OCI-LY1 (cell line): ENCODE results near the gene MRTFB.

ENCODE experiments used
- H2AFZ ChIP-seq: fragments of 200-600 bp; sonication (generic), shearing (Covaris generic); 2 replicates; pipeline ENCODE4 v1.6.0; 2014; ENCODE audit warnings: antibody characterized with exemption, mild to moderate bottlenecking, low read length
- H3F3A ChIP-seq: fragments of 200-600 bp; sonication (generic), shearing (Covaris generic); 2 replicates; pipeline ENCODE4 v1.6.0; 2014; ENCODE audit warnings: mild to moderate bottlenecking, antibody characterized with exemption, low read length, moderate library complexity; ENCODE audit not compliant: insufficient read depth
- H3K27ac ChIP-seq: fragments of 200-600 bp; sonication (generic); 2 replicates; pipeline ENCODE4 v1.5.1; 2014; ENCODE audit warnings: low read length, mixed run types, mild to moderate bottlenecking, low read depth; ENCODE audit not compliant: poor library complexity, severe bottlenecking
- H3K27me3 ChIP-seq: fragments of 200-600 bp; sonication (generic); 2 replicates; pipeline ENCODE4 v1.6.0; 2014; ENCODE audit warnings: antibody characterized with exemption, mild to moderate bottlenecking, low read length, moderate library complexity; ENCODE audit not compliant: insufficient read depth
- H3K36me3 ChIP-seq: fragments of 200-600 bp; sonication (generic); 2 replicates; pipeline ENCODE4 v1.6.1; 2014; ENCODE audit warnings: mild to moderate bottlenecking, antibody characterized with exemption, low read length, moderate library complexity, mixed read lengths; ENCODE audit not compliant: insufficient read depth
- H3K4me1 ChIP-seq: fragments of 200-600 bp; sonication (generic); 2 replicates; pipeline ENCODE4 v1.5.1; 2014; ENCODE audit warnings: mild to moderate bottlenecking, low read length, moderate library complexity; ENCODE audit not compliant: insufficient read depth, severe bottlenecking
- H3K4me2 ChIP-seq: fragments of 200-600 bp; sonication (generic), shearing (Covaris generic); 2 replicates; pipeline ENCODE4 v1.6.1; 2014; ENCODE audit warnings: low read length
- H3K4me3 ChIP-seq: fragments of 200-600 bp; sonication (generic); 2 replicates; pipeline ENCODE4 v1.5.1; 2014; ENCODE audit warnings: low read length, low read depth, mild to moderate bottlenecking, mixed read lengths; ENCODE audit not compliant: poor library complexity, severe bottlenecking
- H3K79me2 ChIP-seq: fragments of 200-600 bp; shearing (Covaris generic); 2 replicates; pipeline ENCODE4 v1.6.1; 2016; ENCODE audit warnings: mixed run types, low read length, mixed read lengths; ENCODE audit not compliant: insufficient read depth
- H3K9ac ChIP-seq: fragments of 200-600 bp; sonication (generic), shearing (Covaris generic); 2 replicates; pipeline ENCODE4 v1.6.1; 2014; ENCODE audit warnings: mild to moderate bottlenecking, low read length, mixed read lengths
- H3K9me2 ChIP-seq: fragments of 200-600 bp; sonication (generic), shearing (Covaris generic); 2 replicates; pipeline ENCODE4 v1.6.1; 2014; ENCODE audit warnings: low read depth, mild to moderate bottlenecking, low read length, mixed read lengths
- H3K9me3 ChIP-seq: fragments of 200-600 bp; shearing (Covaris generic); 2 replicates; pipeline ENCODE4 v1.6.1; 2014; ENCODE audit warnings: low read length, mixed read lengths
- H4K20me1 ChIP-seq: fragments of 200-600 bp; sonication (generic), shearing (Covaris generic); 2 replicates; pipeline ENCODE4 v1.6.0; 2016; ENCODE audit warnings: mild to moderate bottlenecking, low read length; ENCODE audit not compliant: insufficient read depth
- EZH2 ChIP-seq: fragments of 200-600 bp; sonication (generic), shearing (Covaris generic); IDR thresholded peaks from 2 replicates; pipeline ENCODE4 v1.8.0; 2017; ENCODE audit warnings: borderline replicate concordance, mixed run types, mild to moderate bottlenecking, antibody characterized with exemption, low read length, moderate library complexity, mixed read lengths
- TF ChIP-seq, protein P1 (sequence below): fragments of 200-600 bp; sonication (generic), shearing (Covaris generic); IDR thresholded peaks from 2 replicates; pipeline ENCODE4 v1.5.1; 2017; ENCODE audit warnings: mild to moderate bottlenecking, antibody characterized with exemption, low read length, moderate library complexity, mixed read lengths

The MRTFB gene

DNA sequence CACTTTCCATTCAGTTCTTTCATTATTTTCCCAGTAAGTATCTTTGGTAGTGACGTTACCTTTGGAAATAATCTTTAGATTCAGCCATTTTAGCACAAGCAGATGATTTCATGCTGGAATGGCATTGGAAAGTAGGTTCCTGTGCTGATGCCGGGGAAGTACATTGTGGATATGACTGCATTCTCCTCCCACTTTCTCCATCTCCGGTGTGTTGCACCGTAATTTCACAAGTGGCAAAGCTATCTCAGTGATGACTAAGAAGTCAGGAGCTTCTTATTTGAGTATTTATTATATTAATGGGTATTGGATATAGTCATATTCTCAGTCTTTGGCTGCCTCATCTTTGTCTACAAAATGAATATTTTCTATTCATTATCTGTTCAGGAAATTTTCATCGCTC, 69.8 kb downstream of the MRTFB start:
- no peak for TF ChIP-seq EZH2
- TF ChIP-seq, protein P1, sequence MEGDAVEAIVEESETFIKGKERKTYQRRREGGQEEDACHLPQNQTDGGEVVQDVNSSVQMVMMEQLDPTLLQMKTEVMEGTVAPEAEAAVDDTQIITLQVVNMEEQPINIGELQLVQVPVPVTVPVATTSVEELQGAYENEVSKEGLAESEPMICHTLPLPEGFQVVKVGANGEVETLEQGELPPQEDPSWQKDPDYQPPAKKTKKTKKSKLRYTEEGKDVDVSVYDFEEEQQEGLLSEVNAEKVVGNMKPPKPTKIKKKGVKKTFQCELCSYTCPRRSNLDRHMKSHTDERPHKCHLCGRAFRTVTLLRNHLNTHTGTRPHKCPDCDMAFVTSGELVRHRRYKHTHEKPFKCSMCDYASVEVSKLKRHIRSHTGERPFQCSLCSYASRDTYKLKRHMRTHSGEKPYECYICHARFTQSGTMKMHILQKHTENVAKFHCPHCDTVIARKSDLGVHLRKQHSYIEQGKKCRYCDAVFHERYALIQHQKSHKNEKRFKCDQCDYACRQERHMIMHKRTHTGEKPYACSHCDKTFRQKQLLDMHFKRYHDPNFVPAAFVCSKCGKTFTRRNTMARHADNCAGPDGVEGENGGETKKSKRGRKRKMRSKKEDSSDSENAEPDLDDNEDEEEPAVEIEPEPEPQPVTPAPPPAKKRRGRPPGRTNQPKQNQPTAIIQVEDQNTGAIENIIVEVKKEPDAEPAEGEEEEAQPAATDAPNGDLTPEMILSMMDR: no peak
- no peak overlapping the region for H3K27ac ChIP-seq
- H3K27me3 ChIP-seq: no peaks in the 10 kb centered on the region
- 0 out of 2 replicates have a peak, but pooled peaks cover 2% of the 10 kb centered on the region for H3K79me2 ChIP-seq
- no peaks in the 10 kb centered on the region for H3F3A ChIP-seq
- no peak overlapping the region for H3K9ac ChIP-seq
- no peak overlapping the region for H3K4me2 ChIP-seq
- H3K9me3 ChIP-seq: 0 out of 2 replicates have a peak, but pooled peaks cover 8% of the 10 kb centered on the region
- H2AFZ ChIP-seq: no peak overlapping the region
- H3K36me3 ChIP-seq: peaks cover 24% of the 10 kb centered on the region
- H3K4me3 ChIP-seq: no peak overlapping the region
- no peaks in the 10 kb centered on the region for H3K4me1 ChIP-seq
- no peaks in the 10 kb centered on the region for H4K20me1 ChIP-seq
- no peaks in the 10 kb centered on the region for H3K9me2 ChIP-seq

DNA sequence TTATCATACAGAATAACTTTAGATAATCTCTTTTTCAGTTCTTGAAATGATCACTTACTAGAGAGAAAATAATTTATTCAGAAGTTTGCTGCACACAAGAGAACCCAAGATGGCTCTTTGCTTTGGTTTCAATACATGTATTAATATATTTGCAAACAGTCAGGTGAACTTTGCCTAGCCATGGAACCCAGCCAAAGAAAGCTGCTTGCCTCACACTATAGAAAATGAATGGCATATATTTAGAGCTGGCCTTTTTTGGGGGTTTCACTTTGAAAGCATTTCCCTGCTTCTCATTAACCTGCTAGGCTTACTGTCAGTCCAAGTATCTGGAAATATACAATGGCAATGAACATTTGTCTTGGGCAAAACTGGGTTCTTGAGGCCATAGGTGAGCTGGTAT, 75.3 kb downstream of the MRTFB start:
- TF ChIP-seq EZH2: no peak
- TF ChIP-seq, protein P1: no peak
- Histone ChIP-seq H3K9ac (no peak overlapping the region), H4K20me1 (no peaks in the 10 kb centered on the region), H3K36me3 (0 out of 2 replicates have a peak, but pooled peaks cover under 1% of the 10 kb centered on the region), H3K4me2 (no peak overlapping the region), H3K9me2 (no peaks in the 10 kb centered on the region), H3K9me3 (no peaks in the 10 kb centered on the region), H3K27ac (no peak overlapping the region), H3K4me3 (no peak overlapping the region), H3F3A (no peaks in the 10 kb centered on the region), H3K27me3 (no peaks in the 10 kb centered on the region), H3K4me1 (no peaks in the 10 kb centered on the region), H3K79me2 (0 out of 2 replicates have a peak, but pooled peaks cover 2% of the 10 kb centered on the region), H2AFZ (no peak overlapping the region)

DNA sequence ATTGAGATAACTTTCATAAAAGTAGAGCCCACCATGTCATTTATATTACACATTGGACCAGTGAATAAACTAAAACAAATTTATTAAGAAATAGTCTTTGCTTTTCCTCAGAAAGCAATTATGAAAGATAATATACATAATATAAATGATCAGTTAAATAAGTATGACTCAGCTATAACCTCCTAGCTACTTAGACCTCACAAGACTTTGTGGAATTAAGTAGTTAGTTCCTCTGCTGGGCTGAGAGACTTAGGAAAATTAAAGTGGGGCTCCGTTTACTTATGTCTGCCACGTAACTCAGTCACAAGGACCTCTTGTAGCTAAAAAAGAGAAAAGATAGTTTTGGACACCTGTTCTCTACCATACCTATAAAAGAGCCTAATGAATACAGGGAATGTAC, 76.9 kb downstream of the MRTFB start:
- Histone ChIP-seq H3F3A (no peaks in the 10 kb centered on the region), H3K79me2 (0 out of 2 replicates have a peak, but pooled peaks cover 2% of the 10 kb centered on the region), H3K4me1 (no peaks in the 10 kb centered on the region), H3K9me3 (no peaks in the 10 kb centered on the region), H3K27ac (no peak overlapping the region), H3K9me2 (no peaks in the 10 kb centered on the region), H2AFZ (no peak overlapping the region), H4K20me1 (no peaks in the 10 kb centered on the region), H3K4me3 (no peak overlapping the region), H3K4me2 (no peak overlapping the region), H3K27me3 (no peaks in the 10 kb centered on the region), H3K9ac (no peak overlapping the region), H3K36me3 (no peaks in the 10 kb centered on the region)
- TF ChIP-seq, protein P1: no peak
- TF ChIP-seq EZH2: no peak
